HEK293T (cell line): ENCODE measurements around the gene DPH7.

Experiments
- ARNT ChIP-seq: fragments of 450-650 bp; IDR thresholded peaks from 2 replicates; pipeline ENCODE4 v1.6.1; 2017; ENCODE audit warnings: mild to moderate bottlenecking
- BHLHE40 ChIP-seq: fragments of 450-650 bp; IDR thresholded peaks from 2 replicates; pipeline ENCODE4 v1.6.1; 2016; ENCODE audit warnings: mild to moderate bottlenecking, moderate library complexity, borderline replicate concordance
- CTBP1 ChIP-seq: fragments of 450-650 bp; IDR thresholded peaks from 2 replicates; pipeline ENCODE4 v1.6.1; 2016; ENCODE audit warnings: borderline replicate concordance
- ELF4 ChIP-seq: fragments of 450-650 bp; IDR thresholded peaks from 2 replicates; pipeline ENCODE4 v1.6.1; 2017; ENCODE audit warnings: antibody characterized with exemption
- FOXK2 ChIP-seq: fragments of 450-650 bp; IDR thresholded peaks from 2 replicates; pipeline ENCODE4 v1.6.1; 2016; ENCODE audit warnings: mild to moderate bottlenecking
- FOXM1 ChIP-seq: fragments of 450-650 bp; IDR thresholded peaks from 2 replicates; pipeline ENCODE4 v1.6.1; 2017; ENCODE audit warnings: mild to moderate bottlenecking, borderline replicate concordance
- NFRKB ChIP-seq: fragments of 450-650 bp; IDR thresholded peaks from 2 replicates; pipeline ENCODE4 v1.6.1; 2016; ENCODE audit warnings: mild to moderate bottlenecking, moderate library complexity
- SP1 ChIP-seq: fragments of 450-650 bp; IDR thresholded peaks from 2 replicates; pipeline ENCODE4 v1.6.1; 2017
- TARDBP ChIP-seq: fragments of 450-650 bp; IDR thresholded peaks from 2 replicates; pipeline ENCODE4 v1.6.1; 2016
- ZNF384 ChIP-seq: fragments of 450-650 bp; IDR thresholded peaks from 2 replicates; pipeline ENCODE4 v1.6.1; 2016
- TF ChIP-seq, protein P1 (sequence below): fragments of 450-650 bp; IDR thresholded peaks from 2 replicates; pipeline ENCODE4 v1.6.1; 2016

DNA sequence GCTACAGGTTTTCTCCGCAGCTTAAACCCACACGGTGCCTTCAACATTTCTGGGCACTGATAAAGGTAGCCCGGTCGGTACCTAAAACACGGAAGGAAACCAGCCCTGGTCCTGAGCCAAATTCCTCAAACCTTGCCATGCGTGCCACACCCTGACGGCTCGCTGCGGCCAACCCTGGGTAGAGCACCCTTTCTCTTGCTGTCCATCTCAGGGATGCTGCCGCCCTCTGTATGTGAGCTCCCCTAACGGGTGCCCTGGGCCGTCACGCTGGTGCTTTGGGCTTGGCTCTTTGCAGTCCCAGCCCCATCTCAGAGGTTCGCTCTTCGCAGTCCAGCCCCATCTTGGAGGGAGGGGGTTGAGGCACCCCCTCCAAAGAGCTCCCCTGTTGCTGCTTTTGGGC is 72.5 kb downstream of the DPH7 start:
- TF ChIP-seq SP1 (no peak), FOXM1 (no peak), NFRKB (no peak), ELF4 (no peak), FOXK2 (no peak), BHLHE40 (no peak), TARDBP (no peak), ZNF384 (no peak), CTBP1 (no peak), ARNT (no peak)
- TF ChIP-seq, protein P1, sequence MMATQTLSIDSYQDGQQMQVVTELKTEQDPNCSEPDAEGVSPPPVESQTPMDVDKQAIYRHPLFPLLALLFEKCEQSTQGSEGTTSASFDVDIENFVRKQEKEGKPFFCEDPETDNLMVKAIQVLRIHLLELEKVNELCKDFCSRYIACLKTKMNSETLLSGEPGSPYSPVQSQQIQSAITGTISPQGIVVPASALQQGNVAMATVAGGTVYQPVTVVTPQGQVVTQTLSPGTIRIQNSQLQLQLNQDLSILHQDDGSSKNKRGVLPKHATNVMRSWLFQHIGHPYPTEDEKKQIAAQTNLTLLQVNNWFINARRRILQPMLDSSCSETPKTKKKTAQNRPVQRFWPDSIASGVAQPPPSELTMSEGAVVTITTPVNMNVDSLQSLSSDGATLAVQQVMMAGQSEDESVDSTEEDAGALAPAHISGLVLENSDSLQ = no peak
